H1 (cell line): Measurements from ENCODE around the gene CD72.

Source experiments
- EP300 ChIP-seq, 2 experiments: IDR thresholded peaks; 1 replicate in 1 of 2; 2 replicates in 1 of 2; pipeline ENCODE4 v1.6.1; 2011 to 2012; ENCODE audit warnings: low read depth in 2 of 2, low read length in 2 of 2, mild to moderate bottlenecking in 2 of 2, borderline replicate concordance in 1 of 2, inconsistent platforms in 1 of 2, moderate library complexity in 1 of 2
- GTF2F1 ChIP-seq: IDR thresholded peaks from 2 replicates; pipeline ENCODE4 v1.6.1; 2012; ENCODE audit warnings: low read depth, low read length, improper control_type of control experiment, borderline replicate concordance
- JUND ChIP-seq: IDR thresholded peaks from 2 replicates; pipeline ENCODE4 v1.6.1; 2011; ENCODE audit warnings: mild to moderate bottlenecking, improper control_type of control experiment, low read length
- MAFK ChIP-seq: IDR thresholded peaks from 2 replicates; pipeline ENCODE4 v1.6.1; 2012; ENCODE audit warnings: low read depth, mild to moderate bottlenecking, improper control_type of control experiment, low read length
- RAD21 ChIP-seq, 2 experiments: IDR thresholded peaks in 1 of 2; conservative IDR thresholded peaks in 1 of 2; 2 replicates each; pipeline ENCODE4 v1.6.1; 2011; ENCODE audit warnings: low read depth in 2 of 2, low read length in 2 of 2, improper control_type of control experiment in 1 of 2, inconsistent platforms in 1 of 2, mild to moderate bottlenecking in 1 of 2, moderate library complexity in 1 of 2
- TF ChIP-seq, protein P1 (sequence below), 3 experiments: IDR thresholded peaks; 1 replicate in 2 of 3; 2 replicates in 1 of 3; pipeline versions ENCODE4 v1.5.1 to v1.6.1; 2011; ENCODE audit warnings: low read length in 3 of 3, mild to moderate bottlenecking in 3 of 3, inconsistent platforms in 2 of 3, low read depth in 1 of 3, moderate library complexity in 1 of 3; ENCODE audit not compliant: insufficient read depth in 1 of 3; ENCODE audit errors: control extremely low read depth in 1 of 3

GRCh38 chr9:35619800-35620158, 1.6 kb upstream of the CD72 start:
- TF ChIP-seq EP300 (IDR thresholded peaks at IDR 0.05; ENCODE audit: borderline replicate concordance in 1 of 2, low read depth in 2 of 2, low read length in 2 of 2) (no peak), JUND (no peak), MAFK (no peak), GTF2F1 (no peak), RAD21 (IDR thresholded peaks at IDR 0.05 in 1 of 2, conservative IDR thresholded peaks at IDR 0.05 in 1 of 2; ENCODE audit: low read depth in 2 of 2, low read length in 2 of 2) (no peak)
- TF ChIP-seq, protein P1, sequence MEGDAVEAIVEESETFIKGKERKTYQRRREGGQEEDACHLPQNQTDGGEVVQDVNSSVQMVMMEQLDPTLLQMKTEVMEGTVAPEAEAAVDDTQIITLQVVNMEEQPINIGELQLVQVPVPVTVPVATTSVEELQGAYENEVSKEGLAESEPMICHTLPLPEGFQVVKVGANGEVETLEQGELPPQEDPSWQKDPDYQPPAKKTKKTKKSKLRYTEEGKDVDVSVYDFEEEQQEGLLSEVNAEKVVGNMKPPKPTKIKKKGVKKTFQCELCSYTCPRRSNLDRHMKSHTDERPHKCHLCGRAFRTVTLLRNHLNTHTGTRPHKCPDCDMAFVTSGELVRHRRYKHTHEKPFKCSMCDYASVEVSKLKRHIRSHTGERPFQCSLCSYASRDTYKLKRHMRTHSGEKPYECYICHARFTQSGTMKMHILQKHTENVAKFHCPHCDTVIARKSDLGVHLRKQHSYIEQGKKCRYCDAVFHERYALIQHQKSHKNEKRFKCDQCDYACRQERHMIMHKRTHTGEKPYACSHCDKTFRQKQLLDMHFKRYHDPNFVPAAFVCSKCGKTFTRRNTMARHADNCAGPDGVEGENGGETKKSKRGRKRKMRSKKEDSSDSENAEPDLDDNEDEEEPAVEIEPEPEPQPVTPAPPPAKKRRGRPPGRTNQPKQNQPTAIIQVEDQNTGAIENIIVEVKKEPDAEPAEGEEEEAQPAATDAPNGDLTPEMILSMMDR (IDR thresholded peaks at IDR 0.05; ENCODE audit: control extremely low read depth in 1 of 3, insufficient read depth in 1 of 3, low read depth in 1 of 3, low read length in 3 of 3), result no peak
